GM23248 (cell line): ENCODE results near the gene ARL13B.

ENCODE experiments used
- EZH2 ChIP-seq: fragments of 200-600 bp; sonication (generic); IDR thresholded peaks from 2 replicates; pipeline ENCODE4 v1.6.1; 2018; ENCODE audit warnings: antibody characterized with exemption, mild to moderate bottlenecking; ENCODE audit not compliant: insufficient read depth, poor library complexity, severe bottlenecking
- EZH2phosphoT487 ChIP-seq: fragments of 200-600 bp; sonication (generic); IDR thresholded peaks from 2 replicates; pipeline ENCODE4 v1.6.1; 2018; ENCODE audit warnings: antibody characterized with exemption, moderate library complexity, mild to moderate bottlenecking, low read depth; ENCODE audit not compliant: insufficient read depth

DNA sequence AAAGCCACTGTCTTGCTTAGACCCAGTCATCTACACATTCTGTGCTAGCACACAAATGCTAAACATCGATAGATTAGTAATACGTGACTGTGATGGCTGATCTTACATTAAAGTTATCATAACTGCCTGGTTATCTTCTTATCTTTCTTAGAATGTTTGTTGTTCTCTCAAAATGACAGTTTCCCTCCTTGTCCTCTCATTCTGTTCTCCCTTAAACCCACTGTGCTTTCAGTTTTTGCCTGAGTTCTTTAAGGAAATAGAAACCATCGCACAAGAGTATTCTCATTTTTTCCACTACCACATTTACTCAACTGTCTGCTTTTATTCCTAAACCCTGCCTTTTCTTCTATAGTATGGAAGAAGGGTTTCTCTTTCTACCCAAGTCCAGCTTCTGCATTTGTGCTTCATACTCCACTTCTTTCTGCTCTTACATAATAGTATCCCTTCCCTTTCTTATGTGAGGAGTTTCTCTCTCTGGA, 31.3 kb downstream of the ARL13B start:
- no peak for TF ChIP-seq EZH2
- no peak for TF ChIP-seq EZH2phosphoT487
